Effector CD8-positive, alpha-beta T cell (primary cell): ENCODE measurements around the gene FAM3D.
"Not testable (repeated sequence)": the region's sequence is repeated elsewhere in the genome, so short reads cannot be mapped to it uniquely, and the experiment has no call there.

Experiments used
- DNase-seq: peaks from one replicate; lab custom pipeline; 2025; lab: John Stamatoyannopoulos, UW
- total RNA-seq, 4 experiments: gene quantifications; one replicate each; lab custom pipeline; 2026; lab: John Stamatoyannopoulos, UW

FAM3D gene
- 0 reads per million in 4 experiments for total RNA-seq

GRCh38 chr3:58666683-58667082, at the start of gene FAM3D:
Gene FAM3D (minus strand): TSS chr3:58666774. CDS start chr3:58655563, 11,211 bp downstream.
- no peak for DNase-seq

GRCh38 chr3:58713715-58714401, 47.3 kb upstream of the FAM3D start:
- DNase-seq: no peak

- DNase-seq: no peak
These were observed 45.3 kb upstream of the FAM3D start for GRCh38 chr3:58711871-58712270.

- not testable (repeated sequence) for DNase-seq
These were observed 42.4 kb upstream of the FAM3D start for GRCh38 chr3:58708983-58709382.

- no peak for DNase-seq
These were observed 41.7 kb upstream of the FAM3D start for GRCh38 chr3:58708116-58708791.

- no peak for DNase-seq
These were observed 40.9 kb upstream of the FAM3D start for GRCh38 chr3:58707390-58707930.

GRCh38 chr3:58706395-58707167, 40.0 kb upstream of the FAM3D start:
- no peak for DNase-seq

- no peak for DNase-seq
These were observed 38.2 kb upstream of the FAM3D start for GRCh38 chr3:58704745-58705144.

GRCh38 chr3:58704304-58704703, 37.7 kb upstream of the FAM3D start:
- not testable (repeated sequence) for DNase-seq

GRCh38 chr3:58698246-58698645, 31.7 kb upstream of the FAM3D start:
- no peak for DNase-seq

GRCh38 chr3:58697561-58697960, 31.0 kb upstream of the FAM3D start:
- no peak for DNase-seq

GRCh38 chr3:58696813-58697212, 30.2 kb upstream of the FAM3D start:
- not testable (repeated sequence) for DNase-seq

GRCh38 chr3:58696093-58696492, 29.5 kb upstream of the FAM3D start:
- DNase-seq: no peak

- not testable (repeated sequence) for DNase-seq
These were observed 28.7 kb upstream of the FAM3D start for GRCh38 chr3:58695284-58695683.

GRCh38 chr3:58693940-58694850, 27.6 kb upstream of the FAM3D start:
- DNase-seq: no peak

- no peak for DNase-seq
These were observed 25.9 kb upstream of the FAM3D start for GRCh38 chr3:58692484-58692883.

GRCh38 chr3:58691997-58692396, 25.4 kb upstream of the FAM3D start:
- no peak for DNase-seq

GRCh38 chr3:58690490-58690889, 23.9 kb upstream of the FAM3D start:
- no peak for DNase-seq

GRCh38 chr3:58688574-58688973, 22.0 kb upstream of the FAM3D start:
- no peak for DNase-seq

GRCh38 chr3:58686847-58687246, 20.3 kb upstream of the FAM3D start:
- no peak for DNase-seq

- no peak for DNase-seq
These were observed 19.1 kb upstream of the FAM3D start for GRCh38 chr3:58685641-58686040.
